GM12873 (cell line): Measurements from ENCODE around the gene GGT1.

Experiments used
- TF ChIP-seq, protein P1 (sequence below): IDR thresholded peaks from 2 replicates; pipeline ENCODE4 v1.5.1; 2012; ENCODE audit warnings: low read depth, mild to moderate bottlenecking, moderate library complexity, low read length, control low read depth; ENCODE audit not compliant: insufficient read depth; ENCODE audit errors: missing control alignments

The GGT1 gene

DNA sequence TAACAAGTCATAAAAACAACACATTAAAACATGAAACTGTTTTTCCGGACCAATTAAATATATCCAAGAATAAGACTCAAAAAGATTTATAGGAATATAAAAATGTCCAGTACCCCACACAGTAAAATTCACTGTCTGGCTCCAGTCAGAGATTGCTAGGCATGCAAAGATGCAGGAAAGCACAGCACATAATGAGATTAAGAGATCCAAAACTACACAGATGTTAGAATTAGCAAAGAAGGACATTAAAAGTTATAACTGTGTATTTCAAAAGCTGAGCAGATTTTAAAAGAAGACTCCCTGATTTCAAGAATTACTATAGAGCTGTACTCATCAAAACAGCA lies 23.8 kb upstream of the GGT1 start:
- TF ChIP-seq, protein P1, sequence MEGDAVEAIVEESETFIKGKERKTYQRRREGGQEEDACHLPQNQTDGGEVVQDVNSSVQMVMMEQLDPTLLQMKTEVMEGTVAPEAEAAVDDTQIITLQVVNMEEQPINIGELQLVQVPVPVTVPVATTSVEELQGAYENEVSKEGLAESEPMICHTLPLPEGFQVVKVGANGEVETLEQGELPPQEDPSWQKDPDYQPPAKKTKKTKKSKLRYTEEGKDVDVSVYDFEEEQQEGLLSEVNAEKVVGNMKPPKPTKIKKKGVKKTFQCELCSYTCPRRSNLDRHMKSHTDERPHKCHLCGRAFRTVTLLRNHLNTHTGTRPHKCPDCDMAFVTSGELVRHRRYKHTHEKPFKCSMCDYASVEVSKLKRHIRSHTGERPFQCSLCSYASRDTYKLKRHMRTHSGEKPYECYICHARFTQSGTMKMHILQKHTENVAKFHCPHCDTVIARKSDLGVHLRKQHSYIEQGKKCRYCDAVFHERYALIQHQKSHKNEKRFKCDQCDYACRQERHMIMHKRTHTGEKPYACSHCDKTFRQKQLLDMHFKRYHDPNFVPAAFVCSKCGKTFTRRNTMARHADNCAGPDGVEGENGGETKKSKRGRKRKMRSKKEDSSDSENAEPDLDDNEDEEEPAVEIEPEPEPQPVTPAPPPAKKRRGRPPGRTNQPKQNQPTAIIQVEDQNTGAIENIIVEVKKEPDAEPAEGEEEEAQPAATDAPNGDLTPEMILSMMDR, result no peak

DNA sequence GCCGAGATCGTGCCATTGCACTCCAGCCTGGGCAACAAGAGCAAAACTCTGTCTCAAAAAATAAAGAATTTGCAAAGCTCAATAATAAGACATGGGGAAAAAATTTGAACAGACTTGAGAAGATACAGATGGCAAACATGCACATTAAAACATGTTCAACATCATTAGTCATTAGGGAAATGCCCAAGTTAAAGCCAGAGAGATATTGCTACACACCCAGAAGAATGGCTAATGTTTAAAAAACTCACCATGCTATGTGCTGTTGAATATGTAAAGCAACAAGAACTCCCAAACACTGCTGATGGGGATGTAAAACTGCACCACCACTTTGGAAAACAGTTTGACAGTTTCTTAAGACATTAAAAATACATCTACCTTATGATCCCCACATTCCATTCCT lies 22.7 kb upstream of the GGT1 start:
- TF ChIP-seq, protein P1, result no peak

DNA sequence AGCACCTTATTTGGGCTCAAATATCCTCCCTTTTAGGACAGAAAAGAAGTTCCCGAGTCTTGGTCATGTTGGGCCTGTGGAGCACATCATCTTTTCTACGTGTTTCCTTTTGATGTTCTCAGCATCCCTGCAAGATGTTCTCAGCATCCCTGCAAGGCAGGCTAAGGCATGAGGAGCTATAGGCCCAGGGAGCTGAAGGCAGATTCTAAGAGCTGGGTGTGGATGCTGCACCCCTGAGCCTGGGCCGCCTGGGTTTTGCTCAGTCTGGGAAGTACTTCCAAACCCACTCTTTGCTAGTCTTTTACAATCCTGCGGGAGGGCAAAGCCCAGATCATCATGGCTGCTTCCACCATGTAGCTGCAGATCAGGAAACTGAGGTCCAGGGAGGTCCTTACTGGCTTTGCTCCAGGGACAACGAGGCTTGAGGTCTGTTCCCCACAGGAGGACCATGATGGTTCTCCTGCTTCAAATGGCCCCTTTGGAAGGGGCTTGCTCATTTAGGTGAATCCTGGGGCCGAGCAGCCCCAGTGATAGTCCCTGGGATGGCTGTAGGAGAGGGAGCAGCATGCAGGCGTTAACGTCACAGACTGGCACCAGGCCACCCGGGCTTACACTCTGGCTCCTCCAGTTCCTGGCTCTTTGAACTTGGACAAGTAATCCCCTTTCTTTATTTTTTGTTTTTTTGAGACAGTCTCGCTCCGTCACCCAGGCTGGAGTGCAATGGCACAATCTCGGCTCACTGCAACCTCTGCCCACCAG lies 20.8 kb upstream of the GGT1 start:
- TF ChIP-seq, protein P1, result no peak

DNA sequence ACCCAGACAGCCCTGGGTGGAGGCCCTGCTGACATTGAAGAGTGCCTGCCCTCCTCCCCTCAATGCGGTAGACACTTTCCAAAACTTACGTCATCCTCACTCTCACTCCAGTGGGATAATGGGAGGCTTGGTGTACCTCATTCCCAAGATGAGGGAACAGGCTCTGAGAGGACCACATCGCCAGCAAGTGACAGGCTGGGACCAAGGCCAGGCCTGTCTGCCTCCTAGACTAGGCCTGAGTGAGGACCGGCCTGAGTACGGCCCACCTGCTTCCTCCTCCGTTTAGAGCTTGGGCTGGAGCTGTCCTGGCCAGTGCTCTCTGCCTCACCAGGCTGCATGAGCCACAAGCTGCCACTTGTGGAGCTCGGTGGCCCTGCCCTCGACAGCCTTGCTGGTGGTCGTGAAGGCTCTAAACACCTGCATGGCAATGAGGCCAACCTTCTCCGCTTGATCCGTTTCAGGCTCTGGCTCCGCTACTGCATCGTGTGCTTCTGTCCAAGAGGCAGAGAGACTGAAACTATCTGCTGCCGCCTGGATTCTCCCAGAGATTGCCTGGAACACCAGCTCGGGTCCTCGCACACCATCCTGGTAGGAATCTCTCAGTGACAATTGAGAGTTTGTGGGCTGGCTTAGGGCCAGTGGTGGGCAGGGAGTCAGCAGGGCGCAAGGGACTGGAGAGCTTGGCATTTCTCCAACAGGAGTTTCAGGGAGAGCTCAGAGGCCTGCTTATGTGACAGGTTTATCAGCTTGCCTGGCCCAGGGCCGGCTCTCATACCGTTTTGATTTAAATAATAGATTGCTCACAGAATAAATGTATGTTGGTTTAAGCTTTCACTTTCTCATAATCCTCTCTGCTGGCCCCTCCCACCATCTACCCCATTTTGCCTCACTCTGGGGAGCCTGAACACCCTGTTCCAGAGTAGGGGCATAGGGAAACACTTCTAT lies 19.5 kb upstream of the GGT1 start:
- TF ChIP-seq, protein P1, result no peak

DNA sequence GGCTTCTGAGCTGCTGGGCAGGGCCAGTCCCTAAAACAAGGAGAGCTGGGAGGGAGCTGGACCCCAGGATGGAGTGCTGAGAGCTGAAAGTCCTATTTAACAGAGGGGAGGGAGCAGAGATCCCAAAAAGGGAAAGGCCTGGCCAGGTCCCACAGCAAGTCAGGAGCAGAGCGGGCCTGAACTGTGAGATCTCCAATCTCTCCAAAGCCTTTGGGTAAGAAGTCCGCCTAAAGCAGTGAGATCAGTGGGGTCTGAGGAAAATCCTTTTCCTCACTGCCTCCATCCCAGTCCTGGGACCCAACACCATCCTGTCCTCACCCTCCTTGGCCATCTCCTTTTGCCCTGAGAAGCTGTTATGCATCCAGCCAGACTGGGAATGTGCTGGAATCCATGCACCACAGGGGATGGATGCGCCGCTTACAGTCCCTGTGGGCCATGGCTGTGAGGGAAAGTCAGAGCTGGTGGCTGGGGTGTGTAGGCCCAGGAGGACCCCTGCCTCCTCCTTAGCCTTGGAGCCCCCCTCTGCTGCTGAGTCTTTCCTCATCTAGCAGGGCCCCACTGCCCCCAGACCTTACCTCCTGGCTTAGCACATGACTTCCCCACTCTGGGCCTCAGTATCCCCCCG lies 18.7 kb upstream of the GGT1 start:
- TF ChIP-seq, protein P1, result no peak

DNA sequence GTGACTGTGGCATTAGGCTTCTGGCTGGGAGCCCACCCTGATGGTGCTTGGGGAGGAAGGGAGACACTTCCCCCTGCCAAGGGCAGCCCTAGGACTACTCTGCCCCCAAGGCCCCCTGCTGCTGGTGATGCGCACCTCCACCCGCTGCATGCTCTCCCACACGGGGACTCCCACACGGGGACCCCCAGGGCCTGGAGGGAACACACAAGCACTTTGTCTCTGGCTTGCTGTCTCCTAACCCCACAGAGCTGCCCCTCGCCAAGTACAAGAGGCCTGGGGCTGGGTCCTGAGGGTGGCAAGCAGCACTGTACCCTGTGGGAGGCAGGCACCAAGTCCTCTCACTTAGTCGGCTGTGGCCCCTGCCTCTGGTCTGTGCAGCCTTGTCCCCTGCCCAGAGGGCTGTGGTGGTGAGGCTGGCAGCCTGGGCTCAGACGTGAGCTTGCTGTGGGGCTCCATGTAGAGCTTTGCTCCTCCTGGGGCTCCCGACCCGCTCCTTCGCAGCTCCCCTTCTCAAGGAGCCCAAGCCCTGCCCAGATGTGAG lies 18.1 kb upstream of the GGT1 start:
- TF ChIP-seq, protein P1, result no peak

DNA sequence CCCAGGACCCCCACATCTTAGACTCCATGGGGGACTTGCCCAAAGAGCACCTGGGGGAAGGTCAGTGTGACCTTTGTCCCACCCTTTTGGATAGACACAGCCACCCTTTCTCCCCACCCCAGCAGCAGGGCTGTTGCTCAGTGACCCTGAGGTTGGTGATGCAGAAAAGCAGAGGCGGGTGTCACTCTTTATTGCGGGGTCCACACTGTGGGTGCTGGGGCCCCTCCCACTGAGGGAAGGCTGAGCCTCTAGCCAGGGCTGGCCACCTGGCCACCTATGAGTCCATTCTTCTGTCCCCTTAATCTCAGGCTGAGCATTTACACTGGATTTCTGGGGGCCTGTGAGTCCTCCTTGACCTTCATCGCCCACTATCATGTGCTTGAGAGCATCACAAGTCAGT lies 17.5 kb upstream of the GGT1 start:
- TF ChIP-seq, protein P1, result no peak
